Measurements from ENCODE around the gene PAX3.

DNA sequence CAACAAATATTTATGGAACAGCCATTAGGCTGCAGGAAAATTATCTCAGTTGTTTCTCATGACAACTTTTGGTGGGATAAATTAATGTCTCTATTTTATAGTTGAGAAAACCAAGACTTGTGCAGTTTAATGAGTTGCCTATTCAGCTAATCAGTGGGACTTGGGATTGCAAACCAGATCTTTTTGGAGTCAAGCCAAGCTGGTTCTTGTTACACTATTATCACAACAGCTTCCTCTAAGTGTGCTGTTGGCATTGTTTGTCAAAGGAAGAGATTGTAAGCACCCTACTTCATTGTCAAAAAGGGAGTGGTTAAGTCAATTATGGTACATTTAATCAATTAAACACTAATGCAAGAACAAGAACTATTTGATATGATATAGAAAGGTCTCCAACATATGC is 119.2 kb downstream of the PAX3 start:
- TF ChIP-seq CREB1 (IDR thresholded peaks at IDR 0.05): no peak
- TF ChIP-seq CREB1 (CRISPR knock-in tag; IDR thresholded peaks at IDR 0.05): no peak
- TF ChIP-seq ZNF251 (CRISPR knock-in tag; IDR thresholded peaks at IDR 0.05): no peak
- TF ChIP-seq SIX1 (CRISPR knock-in tag; IDR thresholded peaks at IDR 0.05; ENCODE audit: borderline replicate concordance): no peak
- TF ChIP-seq ZNF282 (IDR thresholded peaks at IDR 0.05; ENCODE audit: partially characterized antibody): no peak
- TF ChIP-seq KDM5A (IDR thresholded peaks at IDR 0.05; ENCODE audit: borderline replicate concordance, low read length): no peak
- TF ChIP-seq NR2F1 (CRISPR knock-in tag; IDR thresholded peaks at IDR 0.05): no peak
